B cell (primary cell): ENCODE measurements around the gene KRTAP10-1.

Experiments
- EZH2 ChIP-seq: IDR thresholded peaks from 2 replicates; pipeline ENCODE4 v1.6.1; 2012; ENCODE audit warnings: borderline replicate concordance, low read depth, mild to moderate bottlenecking, moderate library complexity, low read length; ENCODE audit not compliant: insufficient read depth, poor library complexity, severe bottlenecking
- TF ChIP-seq, protein P1 (sequence below): fragments of 200-600 bp; IDR thresholded peaks from one replicate; pipeline ENCODE4 v1.8.0; 2022; ENCODE audit warnings: antibody characterized with exemption, mild to moderate bottlenecking

DNA sequence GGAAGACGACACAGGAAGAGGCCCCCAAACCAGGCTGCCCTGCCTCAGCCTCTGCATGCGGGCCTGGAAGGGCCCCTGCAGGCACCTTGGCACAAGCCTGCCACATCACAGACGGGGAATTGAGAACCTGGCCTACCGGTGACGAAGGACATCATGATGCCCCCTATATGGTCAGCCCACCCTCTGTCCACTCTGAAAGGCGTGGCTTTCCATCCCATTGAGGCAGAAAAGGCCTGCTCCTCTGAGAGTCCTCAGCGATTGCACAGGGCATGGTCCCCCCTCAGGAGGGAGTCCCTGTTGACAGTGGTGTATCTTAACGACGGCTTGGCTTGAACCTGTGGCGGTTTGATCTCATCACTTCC is 11.4 kb downstream of the KRTAP10-1 start:
- TF ChIP-seq, protein P1, sequence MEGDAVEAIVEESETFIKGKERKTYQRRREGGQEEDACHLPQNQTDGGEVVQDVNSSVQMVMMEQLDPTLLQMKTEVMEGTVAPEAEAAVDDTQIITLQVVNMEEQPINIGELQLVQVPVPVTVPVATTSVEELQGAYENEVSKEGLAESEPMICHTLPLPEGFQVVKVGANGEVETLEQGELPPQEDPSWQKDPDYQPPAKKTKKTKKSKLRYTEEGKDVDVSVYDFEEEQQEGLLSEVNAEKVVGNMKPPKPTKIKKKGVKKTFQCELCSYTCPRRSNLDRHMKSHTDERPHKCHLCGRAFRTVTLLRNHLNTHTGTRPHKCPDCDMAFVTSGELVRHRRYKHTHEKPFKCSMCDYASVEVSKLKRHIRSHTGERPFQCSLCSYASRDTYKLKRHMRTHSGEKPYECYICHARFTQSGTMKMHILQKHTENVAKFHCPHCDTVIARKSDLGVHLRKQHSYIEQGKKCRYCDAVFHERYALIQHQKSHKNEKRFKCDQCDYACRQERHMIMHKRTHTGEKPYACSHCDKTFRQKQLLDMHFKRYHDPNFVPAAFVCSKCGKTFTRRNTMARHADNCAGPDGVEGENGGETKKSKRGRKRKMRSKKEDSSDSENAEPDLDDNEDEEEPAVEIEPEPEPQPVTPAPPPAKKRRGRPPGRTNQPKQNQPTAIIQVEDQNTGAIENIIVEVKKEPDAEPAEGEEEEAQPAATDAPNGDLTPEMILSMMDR, result no peak
- TF ChIP-seq EZH2, result no peak
